Upper lobe of right lung (tissue), 1 donor: Measurements from ENCODE around the gene SPSB1. TPM values are rescaled to one million over a fixed set of nuclear protein-coding genes. Genes with fewer than 3 reads are reported as not detected.

Experiments
- ATAC-seq: fragments of 200-7000 bp; cut with Tn5 transposase; one replicate; pipeline ENCODE4 v1.9.1; 2020; ENCODE audit warnings: mild to moderate bottlenecking, moderate library complexity
- DNase-seq: peaks from one replicate; pipeline ENCODE4 v3.0.0-alpha.2; 2020
- H3K27ac ChIP-seq: fragments of 200-600 bp; one replicate; pipeline ENCODE4 v1.8.0; 2022
- H3K27me3 ChIP-seq: fragments of 200-600 bp; one replicate; pipeline ENCODE4 v1.8.0; 2022; ENCODE audit warnings: mild to moderate bottlenecking
- H3K36me3 ChIP-seq: fragments of 200-600 bp; one replicate; pipeline ENCODE4 v1.8.0; 2022
- H3K4me1 ChIP-seq: fragments of 200-600 bp; one replicate; pipeline ENCODE4 v1.8.0; 2022
- H3K4me3 ChIP-seq: fragments of 200-600 bp; one replicate; pipeline ENCODE4 v1.8.0; 2022; ENCODE audit warnings: mild to moderate bottlenecking
- H3K9me3 ChIP-seq: fragments of 200-600 bp; one replicate; pipeline ENCODE4 v1.8.0; 2022
- CTCF ChIP-seq: fragments of 200-600 bp; IDR thresholded peaks from one replicate; pipeline ENCODE4 v1.8.0; 2022; ENCODE audit warnings: antibody characterized with exemption
- intact Hi-C: fragments of 100-400 bp; cut with DNase I; formaldehyde crosslinking; loops from one replicate; pipeline ENCODE4 v1.11.0; 2022
- total RNA-seq: library from RNA; stranded (reverse); fragmentation: NEBNext Ultra II Directional; extraction: Animal tissue kit (Norgen Biotek cat#: 25700); gene quantifications from one replicate; pipeline ENCODE4 v1.2.1, GENCODE V29; 2021
- donor health status: DM: no; HTN: yes; CAD: no; lungs with severe emphysema.

SPSB1 gene
- total RNA-seq, 1 donor from 2014 or later: 29.0 TPM

DNA sequence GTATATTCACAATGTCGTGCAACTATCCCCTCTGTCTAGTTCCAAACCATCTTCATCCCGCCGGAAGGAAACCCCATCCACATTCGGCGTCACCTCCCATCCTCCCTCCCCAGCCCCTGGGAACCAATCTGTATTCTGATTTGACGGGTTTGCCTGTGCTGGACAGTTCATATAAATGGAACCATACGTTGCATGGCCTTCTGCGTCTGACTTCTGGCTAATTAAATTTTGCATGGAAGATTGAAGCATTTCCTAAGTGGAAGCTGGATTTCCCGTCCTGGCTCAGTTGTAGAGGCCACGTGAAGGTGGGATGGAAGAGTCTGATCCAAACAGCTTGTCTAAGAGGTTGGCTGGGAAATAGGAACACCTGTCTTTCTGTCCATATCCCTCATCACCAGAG, 14.6 kb downstream of the SPSB1 start:
- no peak overlapping the region for H3K27ac ChIP-seq
- ATAC-seq (no peak), DNase-seq (no peak)
- H3K4me1 ChIP-seq: peaks cover 24% of the 10 kb centered on the region
- no peaks in the 10 kb centered on the region for H3K36me3 ChIP-seq
- H3K4me3 ChIP-seq: no peak overlapping the region
- H3K9me3 ChIP-seq: no peaks in the 10 kb centered on the region
- no peak for TF ChIP-seq CTCF
- no peaks in the 10 kb centered on the region for H3K27me3 ChIP-seq
- intact Hi-C loops: no loop called here

DNA sequence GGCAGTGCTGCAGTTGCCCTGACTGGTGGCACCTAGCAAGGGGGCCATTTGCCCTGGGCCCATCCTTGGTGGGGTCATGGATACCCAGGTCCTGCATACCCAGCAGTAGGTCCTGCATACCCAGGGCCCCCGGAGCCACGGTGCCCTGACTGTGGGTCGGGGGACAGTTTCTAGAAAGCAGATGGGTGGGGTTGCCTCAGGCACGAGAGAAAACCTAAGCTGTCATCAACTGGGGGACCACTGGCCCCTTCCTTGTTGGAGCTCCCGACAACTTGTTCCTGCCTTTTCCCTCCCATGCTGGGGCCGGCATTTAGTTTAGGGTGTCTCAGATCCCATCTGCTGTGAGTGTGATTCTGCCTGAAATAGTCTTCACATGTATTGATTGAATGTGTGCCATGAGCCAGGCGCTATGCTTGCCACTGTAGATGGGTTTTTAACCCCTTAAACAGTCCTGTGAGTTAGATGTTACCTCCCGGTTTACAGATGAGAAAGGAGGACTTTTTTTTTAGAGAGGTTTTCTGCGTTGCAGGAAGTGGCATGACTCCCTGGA, 15.6 kb downstream of the SPSB1 start:
- Histone ChIP-seq H3K27me3 (no peaks in the 10 kb centered on the region), H3K4me1 (peaks cover 14% of the 10 kb centered on the region)

GRCh38 chr1:9309080-9309479, 16.4 kb downstream of the SPSB1 start:
- Histone ChIP-seq H3K4me3 (no peak overlapping the region), H3K36me3 (no peaks in the 10 kb centered on the region), H3K9me3 (no peaks in the 10 kb centered on the region), H3K4me1 (peaks cover 6% of the 10 kb centered on the region), H3K27ac (no peak overlapping the region), H3K27me3 (no peaks in the 10 kb centered on the region)
- no peak for DNase-seq
- intact Hi-C loops: no loop called here
- TF ChIP-seq CTCF: no peak
- ATAC-seq: no peak

More for the DNA sequence above, 15.6 kb downstream of the SPSB1 start:
- intact Hi-C loops: no loop called here
- TF ChIP-seq CTCF: no peak
- H3K4me3 ChIP-seq: no peak overlapping the region
- ATAC-seq: no peak
- DNase-seq: no peak
- H3K27ac ChIP-seq: no peak overlapping the region
- H3K9me3 ChIP-seq: no peaks in the 10 kb centered on the region
- no peaks in the 10 kb centered on the region for H3K36me3 ChIP-seq

GRCh38 chr1:9309991-9310390, 17.3 kb downstream of the SPSB1 start:
- Histone ChIP-seq H3K9me3 (no peaks in the 10 kb centered on the region), H3K27me3 (no peaks in the 10 kb centered on the region), H3K4me3 (no peak overlapping the region), H3K4me1 (no peaks in the 10 kb centered on the region), H3K36me3 (no peaks in the 10 kb centered on the region), H3K27ac (no peak overlapping the region)
- no peak for DNase-seq
- TF ChIP-seq CTCF: no peak
- ATAC-seq: no peak
- intact Hi-C loops: no loop called here

GRCh38 chr1:9311029-9311428, 18.3 kb downstream of the SPSB1 start:
- no peak for TF ChIP-seq CTCF
- H3K4me3 ChIP-seq: no peak overlapping the region
- H3K4me1 ChIP-seq: peaks cover 10% of the 10 kb centered on the region
- ATAC-seq: no peak
- H3K27me3 ChIP-seq: no peaks in the 10 kb centered on the region
- no peak for DNase-seq
- intact Hi-C loops: no loop called here
- no peaks in the 10 kb centered on the region for H3K9me3 ChIP-seq
- no peak overlapping the region for H3K27ac ChIP-seq
- no peaks in the 10 kb centered on the region for H3K36me3 ChIP-seq

DNA sequence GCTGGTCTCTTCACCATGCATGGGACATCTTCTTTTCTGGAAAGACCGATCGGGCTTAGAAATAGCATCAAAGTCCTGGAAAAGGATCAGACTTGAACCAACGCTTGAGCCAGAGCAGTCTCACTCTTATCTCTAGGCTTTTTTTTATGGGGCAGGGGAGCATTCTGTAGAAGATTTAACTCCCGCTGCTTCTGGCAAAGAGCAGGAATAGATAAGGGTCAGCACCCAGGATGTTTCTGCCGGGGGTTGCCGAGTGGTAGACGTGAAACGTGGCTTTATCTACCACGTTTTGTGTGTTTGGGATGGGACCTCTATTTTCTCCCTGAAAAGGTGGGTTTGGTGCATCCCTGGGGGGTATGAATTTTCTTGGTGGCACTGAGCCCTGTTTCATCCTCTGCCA, 18.8 kb downstream of the SPSB1 start:
- Histone ChIP-seq H3K4me3 (no peak overlapping the region), H3K27me3 (no peaks in the 10 kb centered on the region), H3K9me3 (no peaks in the 10 kb centered on the region), H3K27ac (no peak overlapping the region), H3K4me1 (peaks cover 11% of the 10 kb centered on the region), H3K36me3 (no peaks in the 10 kb centered on the region)
- intact Hi-C loops: no loop called here
- no peak for DNase-seq
- TF ChIP-seq CTCF: no peak
- ATAC-seq: no peak
